Cerebellar cortex (tissue), 1 donor: ENCODE data around the gene NECTIN1.

ENCODE experiments used
- DNase-seq: peaks from one replicate; pipeline ENCODE4 v3.0.0-alpha.2; 2015; ENCODE audit warnings: low spot score

NECTIN1 gene

GRCh38 chr11:119640541-119640940 lies 88.5 kb downstream of the NECTIN1 start:
- DNase-seq, result no peak

- no peak for DNase-seq
Measured at GRCh38 chr11:119639642-119640205, 89.3 kb downstream of the NECTIN1 start.

GRCh38 chr11:119638851-119639250 lies 90.1 kb downstream of the NECTIN1 start:
- no peak for DNase-seq

- no peak for DNase-seq
Measured at GRCh38 chr11:119637481-119637880, 91.5 kb downstream of the NECTIN1 start.

- no peak for DNase-seq
Measured at GRCh38 chr11:119635776-119636175, 93.2 kb downstream of the NECTIN1 start.

GRCh38 chr11:119635041-119635740 lies 93.8 kb downstream of the NECTIN1 start:
- DNase-seq, result no peak

GRCh38 chr11:119634301-119634700 lies 94.7 kb downstream of the NECTIN1 start:
- DNase-seq, result no peak

GRCh38 chr11:119629834-119630624 lies 99.0 kb downstream of the NECTIN1 start:
- no peak for DNase-seq

- DNase-seq, result no peak
Measured at GRCh38 chr11:119629085-119629484, 99.9 kb downstream of the NECTIN1 start.

- no peak for DNase-seq
Measured at GRCh38 chr11:119627286-119627685, 101.7 kb downstream of the NECTIN1 start.

- DNase-seq, result no peak
Measured at GRCh38 chr11:119626871-119627270, 102.1 kb downstream of the NECTIN1 start.

GRCh38 chr11:119626197-119626841 lies 102.7 kb downstream of the NECTIN1 start:
- DNase-seq, result no peak

GRCh38 chr11:119625206-119625978 lies 103.6 kb downstream of the NECTIN1 start:
- DNase-seq, result no peak

GRCh38 chr11:119624629-119625028 lies 104.4 kb downstream of the NECTIN1 start:
- no peak for DNase-seq

GRCh38 chr11:119624102-119624615 lies 104.8 kb downstream of the NECTIN1 start:
- no peak for DNase-seq

- no peak for DNase-seq
Measured at GRCh38 chr11:119623682-119624081, 105.3 kb downstream of the NECTIN1 start.

- DNase-seq, result no peak
Measured at GRCh38 chr11:119622454-119623143, 106.4 kb downstream of the NECTIN1 start.

- DNase-seq, result no peak
Measured at GRCh38 chr11:119619665-119620064, 109.3 kb downstream of the NECTIN1 start.

- DNase-seq, result no peak
Measured at GRCh38 chr11:119618208-119618909, 110.6 kb downstream of the NECTIN1 start.

- DNase-seq, result no peak
Measured at GRCh38 chr11:119617340-119617713, 111.7 kb downstream of the NECTIN1 start.
